Measurements from ENCODE around the gene CLCN4.

Gene CLCN4

GRCh38 chrX:10246846-10247245 lies 90.1 kb downstream of the CLCN4 start:
- no peak for DNase-seq

- peak; percentile 6 for DNase-seq
These were observed 98.0 kb downstream of the CLCN4 start for GRCh38 chrX:10254739-10255138.

DNA sequence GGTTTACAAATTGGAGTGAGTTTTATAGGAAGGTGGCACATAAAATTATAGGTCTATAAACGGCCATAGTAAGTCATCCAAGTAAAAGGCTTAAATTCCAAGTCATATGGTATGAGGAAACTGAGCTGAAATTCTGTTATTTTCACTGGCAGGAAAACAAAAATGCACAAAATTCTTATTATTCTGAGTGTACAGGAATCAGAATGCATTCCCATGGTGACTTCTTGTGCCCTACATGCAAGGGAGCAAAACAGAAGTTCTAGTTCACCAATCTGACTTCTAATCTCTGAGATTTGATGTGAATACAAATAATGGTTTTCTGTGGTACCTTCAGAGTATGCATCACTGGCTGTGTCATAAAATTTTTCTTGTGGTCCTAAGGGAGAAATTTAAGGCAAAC lies 102.9 kb downstream of the CLCN4 start:
- DNase-seq: peak; percentile 65

DNA sequence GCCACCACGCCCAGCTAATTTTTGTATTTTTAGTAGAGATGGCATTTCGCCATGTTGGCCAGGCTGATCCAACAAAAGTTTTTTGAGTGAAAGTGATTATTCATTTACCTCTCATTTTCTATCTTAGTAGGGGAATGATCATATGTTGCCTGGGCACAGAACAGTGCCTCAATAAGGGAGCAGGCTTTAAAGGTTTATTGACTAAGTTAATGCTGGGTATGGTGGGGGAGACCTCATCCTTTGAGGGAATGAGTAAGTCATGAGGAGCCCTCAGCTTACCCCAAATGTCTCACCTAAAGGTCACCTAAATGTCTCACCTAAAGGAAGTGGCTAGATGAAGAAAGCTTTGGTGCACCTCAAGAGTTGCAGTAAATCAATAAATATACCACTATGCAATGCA lies 109.0 kb downstream of the CLCN4 start:
- DNase-seq: no peak

DNA sequence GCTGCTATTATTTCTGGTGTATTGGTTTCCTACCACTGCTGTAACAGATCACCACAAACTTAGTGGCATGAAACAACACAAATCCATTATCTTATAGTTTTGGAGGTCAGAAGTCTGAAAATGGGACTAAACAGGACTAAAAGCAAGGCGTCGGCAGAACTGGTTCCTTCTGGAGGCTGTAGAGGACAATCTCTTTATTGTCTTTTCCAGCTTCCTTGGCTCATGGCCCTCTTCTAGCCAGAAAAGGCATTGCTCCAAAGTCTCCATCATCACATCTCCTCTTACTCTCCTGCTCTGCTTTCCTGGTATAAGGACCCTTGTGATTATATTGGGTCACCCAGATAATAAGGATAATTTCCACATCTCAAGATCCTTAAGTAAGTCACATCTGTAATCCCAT lies 121.9 kb downstream of the CLCN4 start:
- no peak for DNase-seq

DNA sequence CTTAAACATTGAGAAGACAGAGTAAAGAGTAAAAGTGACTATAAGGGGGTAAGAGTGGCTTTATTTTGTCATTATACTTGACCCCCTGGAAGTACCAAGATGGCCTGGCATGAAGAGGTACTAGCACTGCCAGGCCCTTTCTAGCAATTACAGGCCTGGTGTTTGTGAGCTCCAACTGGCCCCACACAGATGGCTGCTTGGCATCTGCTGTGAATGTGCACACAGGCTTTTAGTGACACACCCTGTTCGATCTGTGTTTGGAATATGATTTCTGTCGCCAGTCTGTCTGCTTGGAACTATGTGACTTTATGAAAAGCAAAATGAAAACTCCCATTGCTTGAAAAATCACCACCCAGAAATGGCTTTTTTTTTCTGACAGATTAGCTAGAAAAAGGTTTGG lies 123.3 kb downstream of the CLCN4 start:
- no peak for DNase-seq

GRCh38 chrX:10282490-10282889 lies 125.7 kb downstream of the CLCN4 start:
- no peak for DNase-seq

GRCh38 chrX:10286195-10286594 lies 129.4 kb downstream of the CLCN4 start:
- DNase-seq: no peak

Data from EL (cell line).